Activated effector memory CD4-positive, alpha-beta T cell treated with Interleukin-2 at 50 U/mL for 16 hours (primary cell): ENCODE data around the gene FAM89B.
A peak's percentile ranks its signal among the peaks of the same experiment; 100 is the strongest.
"Not testable (repeated sequence)": the region's sequence is repeated elsewhere in the genome, so short reads cannot be mapped to it uniquely, and the experiment has no call there.

Experiments
- DNase-seq: peaks from one replicate; pipeline ENCODE4 v3.0.0-alpha.2; 2020

FAM89B gene

DNA sequence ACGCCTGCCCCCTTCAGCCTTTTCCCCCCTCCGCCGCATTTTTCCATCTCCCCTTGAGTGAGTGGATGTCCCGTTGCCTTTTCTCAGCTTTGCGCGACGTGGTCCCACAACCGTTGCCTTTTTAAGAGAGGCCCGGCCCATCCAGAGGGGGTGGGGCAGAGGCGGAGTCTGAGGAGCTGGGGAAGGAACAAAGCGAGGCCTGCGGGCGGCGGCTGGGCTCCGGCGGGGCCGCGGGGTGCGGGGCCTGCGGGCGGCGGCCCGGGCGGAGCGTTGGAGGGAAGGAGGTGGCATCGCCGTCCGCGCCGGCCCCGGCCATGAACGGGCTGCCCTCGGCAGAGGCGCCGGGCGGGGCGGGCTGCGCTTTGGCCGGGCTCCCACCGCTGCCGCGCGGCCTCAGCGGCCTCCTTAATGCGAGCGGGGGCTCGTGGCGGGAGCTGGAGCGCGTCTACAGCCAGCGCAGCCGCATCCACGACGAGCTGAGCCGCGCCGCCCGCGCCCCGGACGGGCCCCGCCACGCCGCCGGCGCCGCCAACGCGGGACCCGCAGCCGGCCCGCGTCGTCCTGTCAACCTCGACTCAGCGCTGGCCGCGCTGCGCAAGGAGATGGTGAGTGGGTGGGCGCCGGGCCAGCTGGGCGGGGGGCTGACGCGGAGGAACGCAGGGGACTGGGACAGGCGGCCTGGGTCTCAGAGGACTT is at the start of gene FAM89B:
Gene FAM89B, plus strand, starts transcription at position 183 of the 696 bp plus-strand sequence. Its CDS starts 132 bp downstream, at position 315.
- DNase-seq = peak; percentile 86

DNA sequence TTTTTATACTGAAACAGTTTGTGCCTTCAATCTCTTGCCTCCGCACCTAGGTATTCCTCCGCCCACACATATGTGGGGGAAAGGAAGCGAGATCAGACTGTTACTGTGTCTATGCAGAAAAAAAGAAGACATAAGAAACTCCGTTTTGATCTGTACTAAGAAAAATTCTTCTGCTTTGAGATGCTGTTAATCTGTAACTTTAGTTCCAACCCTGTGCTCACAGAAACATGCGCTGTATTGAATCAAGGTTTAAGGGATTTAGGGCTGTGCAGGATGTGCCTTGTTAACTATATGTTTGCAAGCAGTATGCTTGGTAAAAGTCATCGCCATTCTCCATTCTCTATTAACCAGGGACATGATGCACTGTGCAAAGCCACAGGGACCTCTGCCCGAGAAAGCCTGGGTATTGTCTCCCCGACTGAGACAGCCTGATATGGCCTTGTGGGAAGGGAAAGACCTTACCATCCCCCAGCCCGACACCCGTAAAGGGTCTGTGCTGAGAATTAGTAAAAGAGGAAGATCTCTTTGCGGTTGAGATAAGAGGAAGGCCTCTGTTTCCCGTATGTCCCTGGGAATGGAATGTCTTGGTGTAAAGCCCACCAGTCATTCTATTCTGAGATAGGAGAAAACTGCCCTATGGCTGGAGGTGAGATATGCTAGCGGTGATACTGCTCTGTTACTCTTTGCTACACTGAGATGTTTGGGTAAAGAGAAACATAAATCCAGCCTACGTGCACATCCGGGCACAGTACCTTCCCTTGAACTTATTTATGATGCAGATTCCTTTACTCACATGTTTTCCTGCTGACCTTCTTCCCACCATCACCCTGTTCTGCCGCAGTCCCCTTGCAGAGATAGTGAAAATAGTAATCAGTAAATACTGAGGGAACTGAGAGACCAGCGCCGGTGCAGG is 49.4 kb upstream of the FAM89B start:
- DNase-seq = not testable (repeated sequence)

DNA sequence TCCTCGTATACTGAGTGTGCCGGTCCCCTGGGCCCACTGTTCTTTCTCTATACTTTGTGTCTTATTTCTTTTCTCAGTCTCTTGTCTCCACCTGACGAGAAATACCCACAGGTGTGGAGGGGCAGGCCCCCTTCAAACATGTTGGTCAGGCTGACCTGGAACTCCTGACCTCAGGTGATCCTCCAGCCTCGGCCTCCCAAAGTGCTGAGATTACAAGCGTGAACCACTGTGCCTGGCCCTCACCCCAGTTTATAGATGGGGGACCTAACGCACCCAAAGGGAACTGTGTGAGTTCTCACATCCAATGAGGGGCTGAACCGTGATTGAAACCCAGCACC is 48.7 kb upstream of the FAM89B start:
- not testable (repeated sequence) for DNase-seq

DNA sequence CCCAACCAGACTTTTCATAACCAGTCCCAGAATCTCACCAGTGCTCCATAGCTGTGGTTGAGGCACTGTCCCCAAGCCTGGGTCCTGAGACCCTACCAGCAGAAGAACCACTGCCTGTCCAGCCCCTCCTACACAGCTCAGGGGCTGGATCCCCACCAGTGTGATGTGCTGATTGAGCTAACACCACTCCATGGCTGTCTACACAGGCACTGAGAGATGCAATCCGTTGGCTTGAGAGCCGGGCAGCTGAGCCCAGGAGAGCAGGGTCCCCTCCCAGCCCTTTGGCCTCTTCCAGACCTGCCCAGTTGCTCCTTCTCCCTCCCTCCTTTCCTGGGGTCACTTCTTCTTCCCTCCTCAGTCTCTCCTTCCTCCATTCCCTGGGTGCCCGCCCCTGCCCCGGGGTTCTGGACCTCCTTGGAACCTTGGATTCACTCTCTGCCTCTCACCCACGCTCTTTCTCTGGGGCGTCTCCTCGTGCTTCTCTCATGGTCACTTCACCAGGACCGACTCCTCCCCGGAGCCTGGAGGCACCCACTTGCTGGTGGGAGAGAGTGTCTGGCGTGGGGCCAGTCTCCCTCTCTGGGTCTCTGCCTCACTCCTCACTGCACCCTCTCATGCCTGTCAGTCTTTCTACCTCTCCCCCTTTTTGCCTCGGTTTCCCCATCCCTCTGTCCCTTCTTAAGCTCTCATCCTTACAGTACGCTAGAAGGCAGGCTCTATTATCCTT is 48.2 kb upstream of the FAM89B start:
- no peak for DNase-seq

DNA sequence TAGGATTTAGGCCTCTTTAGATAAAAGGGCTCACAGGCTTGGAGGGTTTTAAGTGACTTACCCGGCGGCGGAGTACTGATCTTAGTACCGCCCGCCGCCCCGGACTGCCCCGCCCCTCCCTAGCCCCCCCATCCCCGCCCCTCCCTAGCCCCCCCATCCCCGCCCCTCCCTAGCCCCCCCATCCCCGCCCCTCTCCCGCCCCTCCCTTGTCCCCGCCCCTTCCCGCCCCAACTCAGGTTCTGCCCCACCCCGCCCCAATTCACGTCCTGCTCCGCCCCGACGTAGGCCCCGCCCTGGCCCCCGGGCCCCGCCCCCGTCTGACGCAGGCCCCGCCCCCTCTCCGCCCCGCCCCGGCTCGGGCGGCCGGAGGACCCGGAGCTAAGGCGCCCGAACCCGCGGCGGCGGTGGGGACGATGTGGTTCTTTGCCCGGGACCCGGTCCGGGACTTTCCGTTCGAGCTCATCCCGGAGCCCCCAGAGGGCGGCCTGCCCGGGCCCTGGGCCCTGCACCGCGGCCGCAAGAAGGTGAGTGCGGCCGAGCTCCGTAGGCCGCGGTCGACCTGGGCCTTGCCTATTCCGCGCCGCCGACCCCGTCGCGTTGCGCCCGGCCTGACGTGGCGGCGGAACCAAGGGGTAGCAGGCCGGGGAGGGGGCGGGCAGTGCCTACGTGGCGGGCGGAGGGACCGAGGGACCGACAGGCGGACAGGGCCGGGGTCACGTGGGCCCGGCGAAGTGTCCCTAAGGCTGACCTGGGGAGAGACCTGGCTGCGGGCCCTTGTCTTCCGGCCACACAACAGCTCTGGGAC is 47.4 kb upstream of the FAM89B start, which contains the start of gene SCYL1:
Gene SCYL1, plus strand, starts transcription at position 343 of the 805 bp plus-strand sequence. Its CDS starts 71 bp downstream, at position 414.
- peak; percentile 79 for DNase-seq

DNA sequence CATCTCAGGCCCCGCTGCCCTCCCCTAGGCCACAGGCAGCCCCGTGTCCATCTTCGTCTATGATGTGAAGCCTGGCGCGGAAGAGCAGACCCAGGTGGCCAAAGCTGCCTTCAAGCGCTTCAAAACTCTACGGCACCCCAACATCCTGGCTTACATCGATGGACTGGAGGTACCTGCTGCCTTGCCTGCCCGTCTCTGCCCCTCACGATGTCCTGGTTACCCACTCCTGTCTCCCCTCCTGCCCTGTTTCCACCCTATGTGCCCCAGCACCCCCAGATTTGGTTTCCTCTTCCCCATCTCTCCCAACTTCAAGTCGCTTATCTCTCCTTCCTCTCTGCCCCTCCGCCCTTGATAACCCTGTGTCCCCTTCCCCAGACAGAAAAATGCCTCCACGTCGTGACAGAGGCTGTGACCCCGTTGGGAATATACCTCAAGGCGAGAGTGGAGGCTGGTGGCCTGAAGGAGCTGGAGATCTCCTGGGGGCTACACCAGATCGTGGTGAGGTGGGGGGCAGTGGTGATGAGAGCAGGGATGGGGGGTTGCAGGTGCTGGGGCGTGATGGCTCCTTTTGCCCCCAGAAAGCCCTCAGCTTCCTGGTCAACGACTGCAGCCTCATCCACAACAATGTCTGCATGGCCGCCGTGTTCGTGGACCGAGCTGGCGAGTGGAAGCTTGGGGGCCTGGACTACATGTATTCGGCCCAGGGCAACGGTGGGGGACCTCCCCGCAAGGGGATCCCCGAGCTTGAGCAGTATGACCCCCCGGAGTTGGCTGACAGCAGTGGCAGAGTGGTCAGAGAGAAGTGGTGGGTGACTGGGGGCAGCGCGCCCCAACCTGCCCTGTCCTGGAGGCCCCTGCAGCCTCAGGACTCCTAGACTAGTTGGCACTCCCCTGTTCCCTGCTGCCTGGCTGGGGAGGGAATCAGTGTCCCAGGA is 46.5 kb upstream of the FAM89B start:
- no peak for DNase-seq

DNA sequence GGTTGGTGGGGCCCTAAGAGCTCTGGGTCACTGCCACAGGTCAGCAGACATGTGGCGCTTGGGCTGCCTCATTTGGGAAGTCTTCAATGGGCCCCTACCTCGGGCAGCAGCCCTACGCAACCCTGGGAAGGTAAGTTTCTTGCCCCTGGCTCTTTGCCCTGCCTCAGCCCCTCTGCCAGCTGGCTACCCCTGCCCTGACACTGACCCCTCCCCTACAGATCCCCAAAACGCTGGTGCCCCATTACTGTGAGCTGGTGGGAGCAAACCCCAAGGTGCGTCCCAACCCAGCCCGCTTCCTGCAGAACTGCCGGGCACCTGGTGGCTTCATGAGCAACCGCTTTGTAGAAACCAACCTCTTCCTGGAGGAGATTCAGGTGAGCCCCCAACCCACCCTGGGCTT is 45.6 kb upstream of the FAM89B start:
- DNase-seq = no peak

DNA sequence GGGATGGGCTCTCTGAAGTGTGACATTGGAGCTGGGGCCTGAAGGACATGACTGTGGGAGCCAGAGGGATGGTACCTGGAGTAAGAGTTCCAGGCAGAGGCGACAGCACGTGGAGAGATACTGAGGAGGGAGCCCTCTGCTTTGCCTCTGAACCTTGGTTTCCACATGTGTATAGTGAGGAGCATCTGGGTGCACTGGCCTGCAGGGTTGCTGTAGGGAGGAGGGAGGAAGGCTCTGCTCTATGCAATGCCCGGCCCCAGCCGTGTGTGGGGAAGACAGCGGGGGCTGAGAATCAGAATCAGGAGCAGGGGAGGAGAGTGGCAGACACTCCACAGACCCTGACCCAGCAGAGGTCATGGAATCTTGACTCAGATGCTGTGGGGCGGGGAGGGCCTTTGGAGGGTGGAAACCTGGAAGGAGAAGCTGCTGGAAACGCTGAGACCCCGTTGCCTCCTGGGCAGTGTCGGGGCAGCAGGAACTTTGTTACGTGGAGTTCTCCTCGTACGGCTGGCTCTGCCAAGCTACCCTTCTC is 43.5 kb upstream of the FAM89B start:
- no peak for DNase-seq

DNA sequence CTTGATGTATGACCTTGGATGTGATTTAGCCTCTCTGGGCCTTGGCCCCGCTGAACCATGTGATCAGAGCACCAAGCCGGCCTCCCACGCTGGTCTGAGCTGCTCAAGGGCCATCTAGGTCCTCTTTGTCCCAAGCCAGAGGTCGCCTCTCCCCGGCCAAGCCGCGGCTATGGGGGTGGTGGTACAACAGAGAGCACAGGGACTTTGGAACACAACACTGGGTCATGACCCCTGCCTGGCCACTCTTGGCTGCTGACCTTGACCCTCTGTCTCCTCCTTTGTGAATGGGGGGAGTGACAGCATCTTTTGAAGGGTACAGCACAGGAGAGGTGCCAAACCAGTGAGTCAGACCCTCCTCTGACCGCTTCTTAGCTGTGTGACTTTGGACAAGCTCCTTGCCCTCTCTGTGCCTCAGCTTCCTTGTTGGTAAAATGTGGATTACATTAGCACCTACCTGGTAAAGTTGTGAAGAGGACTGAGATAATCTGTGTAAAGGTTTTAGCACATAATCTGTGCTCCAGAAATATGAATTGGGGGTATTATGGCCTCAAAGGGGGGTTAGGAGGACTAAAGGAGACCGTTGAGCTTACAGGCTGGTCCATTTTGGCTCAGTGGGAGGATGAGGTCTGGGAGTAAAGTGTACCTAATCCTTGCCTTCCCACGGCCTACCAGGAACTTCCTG is 42.7 kb upstream of the FAM89B start:
- no peak for DNase-seq

DNA sequence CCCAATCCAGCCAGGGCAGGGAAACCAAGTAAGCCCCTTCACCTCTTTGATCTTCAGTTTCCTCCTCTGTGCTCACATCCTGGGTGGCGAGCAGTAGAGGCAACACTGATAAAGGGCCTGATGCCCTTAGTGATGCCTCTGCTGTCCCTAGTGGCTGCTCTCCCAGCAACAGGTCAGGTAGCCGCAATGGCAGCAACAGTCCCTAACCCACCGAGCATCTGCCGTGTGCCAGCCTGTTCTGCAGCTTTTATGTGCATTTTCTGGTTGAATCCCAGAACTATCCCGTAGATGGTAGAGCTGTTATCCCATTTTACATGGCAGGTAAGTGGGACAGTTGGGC is 42.2 kb upstream of the FAM89B start:
- no peak for DNase-seq

DNA sequence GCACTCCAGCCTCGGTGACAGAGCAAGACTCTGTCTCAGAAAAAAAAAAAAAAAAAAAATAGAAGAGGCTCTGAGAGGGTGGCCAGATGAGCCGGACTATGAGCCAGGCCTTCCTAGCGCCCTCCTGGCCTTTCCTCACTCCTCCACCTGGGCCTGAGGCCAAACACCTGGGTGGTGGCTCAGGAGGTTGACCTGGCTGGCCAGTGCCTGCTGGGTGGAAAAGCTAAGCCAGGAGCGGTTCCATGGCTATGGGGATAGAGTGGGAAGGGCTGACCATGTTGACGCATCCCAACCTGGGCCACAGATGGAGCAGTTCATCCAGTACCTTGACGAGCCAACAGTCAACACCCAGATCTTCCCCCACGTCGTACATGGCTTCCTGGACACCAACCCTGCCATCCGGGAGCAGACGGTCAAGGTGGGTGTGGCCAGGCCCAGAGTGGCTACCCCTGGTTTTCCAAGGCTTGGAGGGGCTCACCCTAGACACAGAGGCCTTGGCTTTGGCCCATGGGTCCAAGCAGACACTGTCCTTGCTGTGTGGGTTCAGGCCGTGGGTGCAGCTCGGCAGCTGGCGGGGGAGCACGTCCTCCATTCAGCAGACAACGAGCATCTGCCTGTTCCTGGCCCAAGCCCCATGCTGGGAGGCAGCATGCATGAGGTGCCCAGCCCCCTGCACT is 39.8 kb upstream of the FAM89B start:
- no peak for DNase-seq

DNA sequence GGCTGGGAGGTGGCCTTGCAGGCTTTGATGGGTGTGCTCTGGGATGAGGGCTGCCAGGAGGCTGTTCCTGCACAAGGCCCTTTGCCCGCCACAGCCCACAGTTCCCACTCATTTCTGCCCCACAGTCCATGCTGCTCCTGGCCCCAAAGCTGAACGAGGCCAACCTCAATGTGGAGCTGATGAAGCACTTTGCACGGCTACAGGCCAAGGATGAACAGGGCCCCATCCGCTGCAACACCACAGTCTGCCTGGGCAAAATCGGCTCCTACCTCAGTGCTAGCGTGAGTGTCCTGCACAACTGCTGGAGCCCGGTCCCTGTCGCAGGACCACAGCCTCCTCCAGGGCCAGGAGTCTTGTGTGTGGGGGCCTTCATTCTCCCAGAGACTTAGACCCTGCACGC is 37.2 kb upstream of the FAM89B start:
- no peak for DNase-seq

DNA sequence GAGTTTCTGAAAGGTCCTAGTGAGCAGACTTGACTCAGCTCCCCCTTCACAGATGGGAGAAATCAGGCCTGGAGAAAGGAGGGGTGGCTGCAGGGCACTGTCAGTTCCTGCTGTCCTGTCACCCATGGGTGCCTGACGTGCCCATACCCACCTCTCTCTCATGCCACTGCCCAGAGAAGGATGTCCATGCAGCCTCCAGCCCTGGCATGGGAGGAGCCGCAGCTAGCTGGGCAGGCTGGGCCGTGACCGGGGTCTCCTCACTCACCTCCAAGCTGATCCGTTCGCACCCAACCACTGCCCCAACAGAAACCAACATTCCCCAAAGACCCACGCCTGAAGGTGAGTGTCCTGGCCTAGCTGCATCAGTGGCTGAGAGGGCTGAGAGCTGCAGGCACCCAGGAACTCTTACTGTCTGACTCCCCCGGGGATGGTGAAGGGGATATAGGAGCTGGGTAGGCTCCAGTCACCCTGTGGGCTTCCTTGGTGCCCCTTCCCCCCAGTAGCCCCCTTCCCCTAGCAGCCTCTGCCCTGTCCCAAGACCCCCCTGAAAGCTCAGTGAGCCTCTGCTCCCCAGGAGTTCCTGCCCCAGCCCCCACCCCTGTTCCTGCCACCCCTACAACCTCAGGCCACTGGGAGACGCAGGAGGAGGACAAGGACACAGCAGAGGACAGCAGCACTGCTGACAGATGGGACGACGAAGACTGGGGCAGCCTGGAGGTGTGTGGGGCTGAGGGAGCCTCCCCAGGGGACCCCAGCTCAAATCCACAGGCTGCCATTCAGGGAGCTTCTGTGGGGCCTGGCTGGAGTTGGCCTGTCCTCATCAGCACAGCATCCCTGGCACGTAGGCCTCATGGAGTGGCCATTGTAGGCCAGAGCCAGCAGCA is 35.7 kb upstream of the FAM89B start:
- DNase-seq = no peak

DNA sequence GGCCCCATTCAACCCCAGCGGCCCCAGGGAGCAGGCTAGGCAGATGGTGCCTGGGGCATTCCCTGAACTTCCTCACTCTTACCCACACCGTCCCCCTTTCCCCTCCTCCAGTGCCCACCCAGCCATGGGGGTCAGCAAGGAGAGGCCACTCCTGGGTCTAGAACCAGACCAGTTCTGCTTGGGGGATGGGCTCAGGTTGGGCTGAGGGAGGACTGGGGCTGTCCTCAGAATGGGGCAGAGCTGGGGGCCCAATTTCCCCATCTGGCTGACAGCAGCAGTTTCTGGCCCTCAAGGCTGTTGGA is 35.1 kb upstream of the FAM89B start:
- DNase-seq = no peak

DNA sequence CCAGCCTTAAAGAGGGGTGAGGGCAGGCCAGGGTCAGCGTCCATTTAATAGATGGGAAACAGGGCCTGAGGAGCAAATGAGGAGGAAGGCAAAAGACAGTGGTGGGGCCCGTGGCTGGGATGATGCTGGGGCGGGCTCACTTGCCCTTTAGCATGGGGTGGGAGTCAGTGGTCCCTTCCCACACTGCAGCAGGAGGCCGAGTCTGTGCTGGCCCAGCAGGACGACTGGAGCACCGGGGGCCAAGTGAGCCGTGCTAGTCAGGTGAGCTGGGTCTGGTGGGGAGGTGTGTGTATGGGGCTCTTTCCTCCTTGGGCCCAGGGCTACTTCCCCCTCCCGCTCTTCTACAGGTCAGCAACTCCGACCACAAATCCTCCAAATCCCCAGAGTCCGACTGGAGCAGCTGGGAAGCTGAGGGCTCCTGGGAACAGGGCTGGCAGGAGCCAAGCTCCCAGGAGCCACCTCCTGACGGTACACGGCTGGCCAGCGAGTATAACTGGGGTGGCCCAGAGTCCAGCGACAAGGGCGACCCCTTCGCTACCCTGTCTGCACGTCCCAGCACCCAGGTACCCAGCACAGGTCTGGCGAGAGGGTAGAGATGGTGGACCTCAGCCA is 34.6 kb upstream of the FAM89B start:
- DNase-seq = no peak

DNA sequence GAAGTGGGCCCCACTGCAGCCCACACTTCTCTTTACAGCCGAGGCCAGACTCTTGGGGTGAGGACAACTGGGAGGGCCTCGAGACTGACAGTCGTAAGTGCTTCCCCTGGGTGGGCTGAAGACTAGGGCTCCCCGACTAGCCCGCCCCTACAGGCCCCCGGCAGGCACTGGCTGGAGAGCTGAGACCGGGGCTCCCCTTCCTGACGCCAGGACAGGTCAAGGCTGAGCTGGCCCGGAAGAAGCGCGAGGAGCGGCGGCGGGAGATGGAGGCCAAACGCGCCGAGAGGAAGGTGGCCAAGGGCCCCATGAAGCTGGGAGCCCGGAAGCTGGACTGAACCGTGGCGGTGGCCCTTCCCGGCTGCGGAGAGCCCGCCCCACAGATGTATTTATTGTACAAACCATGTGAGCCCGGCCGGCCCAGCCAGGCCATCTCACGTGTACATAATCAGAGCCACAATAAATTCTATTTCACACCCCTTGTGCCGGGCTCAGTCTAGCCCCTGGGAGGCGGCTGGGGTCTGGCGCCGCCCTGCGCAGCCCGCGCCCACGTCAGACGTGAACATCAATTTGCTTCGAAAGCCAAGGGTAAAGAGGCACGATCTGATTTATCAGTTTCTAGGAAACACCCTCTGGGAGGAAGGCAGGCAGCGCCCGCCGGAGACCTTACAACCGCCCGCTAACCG is 34.0 kb upstream of the FAM89B start:
- DNase-seq = no peak

DNA sequence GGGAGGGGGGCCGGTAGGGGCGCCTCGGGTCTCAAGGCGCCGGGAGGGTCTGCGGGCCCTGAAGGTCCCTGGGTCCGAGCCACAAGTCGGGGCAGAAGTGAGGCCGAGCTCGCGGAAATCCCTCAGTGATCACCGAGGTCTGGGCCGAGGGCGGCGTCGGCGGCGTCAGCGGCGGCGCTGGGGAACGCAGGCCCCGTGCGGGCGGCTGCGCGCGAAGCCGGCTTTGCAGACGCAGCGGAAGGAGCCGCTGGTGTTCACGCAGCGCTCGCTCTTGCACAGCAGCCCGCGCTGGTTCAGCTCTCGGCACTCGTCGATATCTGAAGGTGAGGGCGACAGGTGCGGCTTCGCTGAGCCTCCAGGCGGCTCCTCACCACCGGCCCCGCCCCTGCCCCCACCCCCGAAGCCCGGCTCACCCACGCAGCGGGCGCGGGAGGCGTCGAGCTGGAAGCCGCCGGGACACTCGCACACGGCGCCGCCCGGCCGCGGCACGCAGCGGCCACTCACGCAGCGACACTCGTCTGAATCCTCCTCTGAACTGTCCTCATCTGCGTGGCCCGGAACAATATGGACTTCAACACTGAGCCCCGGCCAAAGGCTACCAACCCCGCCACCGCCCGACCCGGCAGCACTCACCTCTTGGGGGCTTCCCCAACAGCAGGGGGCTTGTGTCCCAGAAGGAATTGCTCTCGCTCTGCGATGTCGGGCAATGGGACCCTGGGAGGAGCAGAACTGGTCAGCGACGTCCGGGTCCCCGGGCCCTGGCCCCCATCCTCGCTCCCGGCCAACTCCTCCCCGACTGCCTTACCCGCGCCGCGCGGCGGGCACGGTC is 33.2 kb upstream of the FAM89B start:
- DNase-seq = no peak
